Measurements from ENCODE around the gene MYO5C.
"Not testable (repeated sequence)": the region's sequence is repeated elsewhere in the genome, so short reads cannot be mapped to it uniquely, and the experiment has no call there.

The MYO5C gene

DNA sequence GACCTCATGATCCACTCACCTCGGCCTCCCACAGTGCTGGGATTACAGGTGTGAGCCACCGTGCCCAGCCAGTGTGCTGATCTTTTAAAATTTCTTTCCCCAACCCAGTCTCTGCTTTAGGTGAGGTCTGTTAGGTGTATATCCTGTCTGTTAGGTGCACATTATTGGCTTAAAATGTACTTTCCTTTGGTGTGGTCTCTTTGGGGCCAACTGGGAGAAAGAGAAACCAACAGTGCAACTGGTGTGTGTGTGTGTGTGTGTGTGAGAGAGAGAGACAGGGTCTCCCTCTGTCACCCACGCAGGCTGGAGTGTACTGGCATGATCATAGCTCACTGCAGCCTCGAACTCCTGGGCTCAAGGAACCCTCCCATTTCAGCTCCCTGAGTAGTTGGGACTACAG lies 54.1 kb downstream of the MYO5C start:
- no peak for DNase-seq (ENCODE audit: extremely low read depth, low read depth)
- no peak for TF ChIP-seq CTCF (IDR thresholded peaks at IDR 0.05; ENCODE audit: low read depth, low read length)

GRCh38 chr15:52240166-52240565 lies 55.4 kb downstream of the MYO5C start:
- DNase-seq (ENCODE audit: extremely low read depth, low read depth) = no peak
- TF ChIP-seq CTCF (IDR thresholded peaks at IDR 0.05; ENCODE audit: low read depth, low read length) = no peak

- not testable (repeated sequence) for DNase-seq (ENCODE audit: extremely low read depth, low read depth)
Measured at GRCh38 chr15:52238989-52239525, 56.5 kb downstream of the MYO5C start.

- TF ChIP-seq CTCF (IDR thresholded peaks at IDR 0.05; ENCODE audit: low read depth, low read length) = no peak
- no peak for DNase-seq (ENCODE audit: extremely low read depth, low read depth)
Measured at GRCh38 chr15:52238149-52238548, 57.5 kb downstream of the MYO5C start.

GRCh38 chr15:52236013-52236412 lies 59.6 kb downstream of the MYO5C start:
- no peak for TF ChIP-seq CTCF (IDR thresholded peaks at IDR 0.05; ENCODE audit: low read depth, low read length)
- DNase-seq (ENCODE audit: extremely low read depth, low read depth) = no peak

DNA sequence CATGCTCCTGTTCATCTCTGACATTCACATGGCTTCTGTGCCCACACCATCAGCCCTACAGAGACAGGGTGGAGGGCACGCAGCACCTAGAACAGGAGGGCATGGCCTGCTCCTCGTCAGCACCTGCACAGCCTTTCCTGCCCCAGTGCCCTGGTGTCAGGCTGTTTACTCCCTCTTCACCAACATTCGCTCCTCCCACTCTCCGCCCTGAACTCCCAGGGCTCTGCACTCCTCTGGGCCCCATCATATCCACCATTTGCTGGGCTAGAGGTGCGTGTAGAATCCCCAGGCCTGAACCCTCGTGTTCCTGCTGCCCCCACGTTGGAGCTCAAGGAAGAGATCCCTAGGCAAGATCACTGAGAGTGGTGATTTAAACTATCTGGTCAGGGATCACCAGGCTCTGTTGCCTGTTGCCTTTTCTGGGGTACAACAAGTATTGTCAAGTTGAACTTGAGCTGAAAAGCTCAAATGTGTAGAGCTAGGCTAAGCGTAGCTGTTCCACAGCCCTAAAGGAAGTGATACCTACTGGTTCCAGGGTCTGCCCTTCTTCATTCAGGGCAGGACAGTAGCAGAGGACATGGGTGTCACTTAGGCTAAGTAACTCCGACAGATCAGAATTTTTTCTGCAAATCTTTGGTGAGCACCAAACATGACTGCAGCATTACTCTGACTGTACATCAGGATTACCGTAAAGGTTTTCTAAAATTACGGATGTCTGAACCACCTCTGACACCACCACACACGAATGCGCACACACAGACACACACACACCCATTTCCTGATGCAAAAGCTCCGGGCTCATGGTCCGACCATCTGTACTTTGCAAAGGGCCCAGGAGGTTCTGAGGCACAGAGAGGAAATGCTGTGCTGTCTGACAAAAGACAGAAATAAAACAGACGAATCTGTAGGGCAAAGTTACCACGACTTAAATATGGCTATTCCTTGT lies 60.7 kb downstream of the MYO5C start:
- DNase-seq (ENCODE audit: extremely low read depth, low read depth) = no peak
- no peak for TF ChIP-seq CTCF (IDR thresholded peaks at IDR 0.05; ENCODE audit: low read depth, low read length)

GRCh38 chr15:52233405-52233804 lies 62.2 kb downstream of the MYO5C start:
- no peak for DNase-seq (ENCODE audit: extremely low read depth, low read depth)
- TF ChIP-seq CTCF (IDR thresholded peaks at IDR 0.05; ENCODE audit: low read depth, low read length) = no peak

Measured in AG09319 (cell line).